GM12878 (cell line): ENCODE measurements around the gene TMEM235. TPM values are rescaled to one million over a fixed set of nuclear protein-coding genes. Genes with fewer than 3 reads are reported as not detected.

ENCODE experiments used
- ATAC-seq: fragments of 200-7000 bp; cut with Tn5 transposase; 3 replicates; pipeline ENCODE4 v1.9.1; 2020; ENCODE audit warnings: mild to moderate bottlenecking, moderate library complexity
- BruUV-seq: library from RNA; stranded (reverse); fragments of 400-500 nt; replicated peaks from 2 replicates; lab custom pipeline; 2021; lab: Mats Ljungman, UMichigan
- CTCF ChIA-PET: fragments of 300-600 bp; sonication (Branson Sonifier 250); formaldehyde crosslinking; extraction: SDS; loops from one replicate; lab custom pipeline; 2021; ENCODE audit warnings: inconsistent platforms; lab: Yijun Ruan, JAX
- POLR2A ChIA-PET: fragments of 350-600 bp; formaldehyde crosslinking; extraction: SDS; loops from one replicate; lab custom pipeline; 2021; ENCODE audit warnings: inconsistent platforms; lab: Charles Lee
- RAD21 ChIA-PET: fragments of 300-600 bp; sonication (Branson Sonifier 250); formaldehyde crosslinking; loops from one replicate; lab custom pipeline; 2023; ENCODE audit warnings: antibody characterized with exemption; ENCODE audit not compliant: unreplicated experiment; lab: Charles Lee
- SMC1A ChIA-PET: fragments of 300-600 bp; sonication (Branson Sonifier 250); formaldehyde crosslinking; loops from one replicate; lab custom pipeline; 2023; ENCODE audit not compliant: unreplicated experiment, uncharacterized antibody; lab: Charles Lee
- DNase-seq: peaks from one replicate; pipeline ENCODE4 v3.0.0-alpha.2; 2011; ENCODE audit warnings: low read depth, low spot score
- FAIRE-seq: peaks from 3 replicates; lab custom pipeline; 2011; peaks lifted over from hg19 to GRCh38; lab: Jason Lieb, UNC
- H2AFZ ChIP-seq: 2 replicates; pipeline ENCODE4 v1.6.0; 2011; ENCODE audit warnings: low read depth, low read length, control low read depth; ENCODE audit not compliant: control insufficient read depth
- H3K27ac ChIP-seq: 2 replicates; pipeline ENCODE4 v1.5.1; 2011; ENCODE audit warnings: control low read depth; ENCODE audit not compliant: control insufficient read depth, insufficient read depth
- H3K27me3 ChIP-seq, 2 experiments: replicated peaks in 1 of 2; 2 replicates each; pipeline versions ENCODE4 v1.6.0 to v1.6.1; 2011; ENCODE audit warnings: low read length in 1 of 2; ENCODE audit not compliant: control insufficient read depth in 2 of 2, insufficient read depth in 2 of 2
- H3K36me3 ChIP-seq, 2 experiments: 2 replicates each; pipeline ENCODE4 v1.5.1; 2011; ENCODE audit warnings: low read length in 1 of 2; ENCODE audit not compliant: control insufficient read depth in 2 of 2, insufficient read depth in 2 of 2
- H3K4me1 ChIP-seq: 2 replicates; pipeline ENCODE4 v1.6.1; 2011; ENCODE audit warnings: mild to moderate bottlenecking, low read length, moderate library complexity, mixed read lengths; ENCODE audit not compliant: control insufficient read depth, insufficient read depth
- H3K4me2 ChIP-seq: 2 replicates; pipeline ENCODE4 v1.6.0; 2011; ENCODE audit warnings: control low read depth; ENCODE audit not compliant: control insufficient read depth, insufficient read depth
- H3K4me3 ChIP-seq: fragments of 200-600 bp; sonication (generic); 2 replicates; pipeline ENCODE4 v1.5.1; 2016
- H3K79me2 ChIP-seq: 2 replicates; pipeline ENCODE4 v1.6.0; 2011; ENCODE audit warnings: low read length; ENCODE audit not compliant: control insufficient read depth, insufficient read depth
- H3K9ac ChIP-seq: 2 replicates; pipeline ENCODE4 v1.8.0; 2011; ENCODE audit warnings: low read length, control low read depth, mixed read lengths; ENCODE audit not compliant: control insufficient read depth, insufficient read depth
- H3K9me3 ChIP-seq: replicated peaks from 3 replicates; pipeline ENCODE4 v1.5.1; 2011; ENCODE audit warnings: mild to moderate bottlenecking, low read length; ENCODE audit not compliant: control insufficient read depth, insufficient read depth
- H4K20me1 ChIP-seq: 2 replicates; pipeline ENCODE4 v1.6.0; 2011; ENCODE audit not compliant: control insufficient read depth, insufficient read depth
- CEBPB ChIP-seq, 2 experiments: fragments of 150-350 bp in 1 of 2; IDR thresholded peaks; 2 replicates each; pipeline ENCODE4 v1.6.1; 2012 to 2014; ENCODE audit warnings: low read depth in 2 of 2, low read length in 2 of 2, borderline replicate concordance in 1 of 2, inconsistent platforms in 1 of 2
- ESRRA ChIP-seq: IDR thresholded peaks from 2 replicates; pipeline ENCODE4 v1.6.1; 2012; ENCODE audit warnings: mild to moderate bottlenecking, low read length, improper control_type of control experiment
- EZH2 ChIP-seq: IDR thresholded peaks from 2 replicates; pipeline ENCODE4 v1.6.1; 2012; ENCODE audit warnings: low read depth, mild to moderate bottlenecking, control low read depth, inconsistent platforms, low read length, borderline replicate concordance; ENCODE audit not compliant: control insufficient read depth
- GATAD2B ChIP-seq: fragments of 450-650 bp; conservative IDR thresholded peaks from 2 replicates; pipeline ENCODE4 v1.6.1; 2017; ENCODE audit warnings: low read depth, mild to moderate bottlenecking, moderate library complexity
- MTA3 ChIP-seq: IDR thresholded peaks from 2 replicates; pipeline ENCODE4 v1.6.1; 2012; ENCODE audit warnings: low read length, inconsistent platforms, borderline replicate concordance
- MXI1 ChIP-seq: fragments of 150-350 bp; IDR thresholded peaks from 2 replicates; pipeline ENCODE4 v1.6.1; 2011; ENCODE audit warnings: low read depth, mild to moderate bottlenecking, inconsistent platforms, low read length, improper control_type of control experiment
- RBBP5 ChIP-seq: fragments of 200-600 bp; sonication (generic); conservative IDR thresholded peaks from 2 replicates; pipeline ENCODE4 v1.6.1; 2016
- SMAD5 ChIP-seq: IDR thresholded peaks from 2 replicates; pipeline ENCODE4 v1.6.1; 2016; ENCODE audit warnings: antibody characterized with exemption, low read depth
- STAT1 ChIP-seq: fragments of 450-650 bp; conservative IDR thresholded peaks from 2 replicates; pipeline ENCODE4 v1.6.1; 2014; ENCODE audit warnings: antibody characterized with exemption, mild to moderate bottlenecking
- TAF1 ChIP-seq: IDR thresholded peaks from 2 replicates; pipeline ENCODE4 v1.6.1; 2011; ENCODE audit warnings: mild to moderate bottlenecking, low read depth, low read length, borderline replicate concordance
- TARDBP ChIP-seq: IDR thresholded peaks from 2 replicates; pipeline ENCODE4 v1.6.1; 2016; ENCODE audit warnings: borderline replicate concordance
- ZBTB33 ChIP-seq: fragments of 450-650 bp; IDR thresholded peaks from 2 replicates; pipeline ENCODE4 v1.6.1; 2017; ENCODE audit warnings: mild to moderate bottlenecking
- WGBS: methylation state at CpG from one replicate; pipeline ENCODE4 v1.1.6; 2016; ENCODE audit warnings: low lambda C conversion rate; ENCODE audit not compliant: insufficient replicate concordance, insufficient coverage; ENCODE audit errors: missing lambda C conversion rate; 5-methylcytosine and 5-hydroxymethylcytosine counted together
- in situ Hi-C: fragments of 300-500 bp; cut with MboI; formaldehyde crosslinking; loops from 9 replicates; pipeline ENCODE4 v1.14.3; 2018; ENCODE audit warnings: mixed read lengths
- intact Hi-C: fragments of 100-400 bp; cut with micrococcal nuclease; formaldehyde crosslinking; loops from one replicate; pipeline ENCODE4 v1.14.2; 2022; ENCODE audit not compliant: unreplicated experiment
- polyA plus RNA-seq, 11 experiments: library from polyadenylated mRNA; depleted of rRNA in 4 of 11; unstranded in 6 of 11; stranded (reverse) in 5 of 11; fragments of >200 nt; fragmentation: Nextera tagmentation in 4 of 11; fragmentation: Illumina TruSeq in 1 of 11; extraction: Ambion mirVana in 4 of 11; extraction: Trizol in 1 of 11; gene quantifications; 1 replicate in 1 of 11; 2 replicates in 10 of 11; pipeline versions ENCODE4 v1.2.1 to v1.2.3, GENCODE V29; 2011 to 2016; ENCODE audit warnings: inconsistent platforms in 2 of 11, missing spikeins in 2 of 11, low read depth in 1 of 11
- total RNA-seq, 4 experiments: library from RNA; depleted of rRNA in 3 of 4; stranded (reverse); fragments of >200 nt in 3 of 4; fragmentation: Illumina TruSeq in 1 of 4; extraction: Trizol in 1 of 4; gene quantifications; 2 replicates each; pipeline versions ENCODE4 v1.2.1 to v1.2.3, GENCODE V29; 2013 to 2021
- TF ChIP-seq, protein P1 (sequence below): IDR thresholded peaks from 2 replicates; pipeline ENCODE4 v1.6.1; 2011; ENCODE audit warnings: low read depth, mild to moderate bottlenecking, low read length, moderate library complexity, borderline replicate concordance; ENCODE audit errors: extremely low read depth

Gene TMEM235
- total and polyA plus RNA-seq, 10 of the 15 experiments (the other 5 are each of a cell fraction or from before 2014, with no cell fraction given), result not detected

GRCh38 chr17:78265121-78265520, 33.7 kb downstream of the TMEM235 start:
- ChIA-PET CTCF (no interaction called here), RAD21 (interaction anchor here (0.9 to 1.2 kb wide), 2 partner anchors 72 to 180 kb away, joined by 3 read pairs; no protein-coding TSS in a partner anchor), SMC1A (no interaction called here), POLR2A (no interaction called here)
- no peaks in the 10 kb centered on the region for H3K79me2 ChIP-seq
- no peak overlapping the region for H3K4me2 ChIP-seq
- H3K27me3 ChIP-seq, result no peaks in the 10 kb centered on the region; a peak in 1 of 4 replicates
- no peaks in the 10 kb centered on the region for H4K20me1 ChIP-seq
- no peaks in the 10 kb centered on the region for H3K9me3 ChIP-seq
- H3K4me1 ChIP-seq, result peaks cover 8% of the 10 kb centered on the region
- H2AFZ ChIP-seq, result no peak overlapping the region
- intact Hi-C loops, result no loop called here
- in situ Hi-C loops, result no loop called here
- no peak overlapping the region for H3K4me3 ChIP-seq
- TF ChIP-seq EZH2, result no peak
- no peak for TF ChIP-seq STAT1
- no peak for TF ChIP-seq MTA3
- TF ChIP-seq TAF1, result no peak
- TF ChIP-seq GATAD2B, result no peak
- TF ChIP-seq MXI1, result no peak
- TF ChIP-seq, protein P1, sequence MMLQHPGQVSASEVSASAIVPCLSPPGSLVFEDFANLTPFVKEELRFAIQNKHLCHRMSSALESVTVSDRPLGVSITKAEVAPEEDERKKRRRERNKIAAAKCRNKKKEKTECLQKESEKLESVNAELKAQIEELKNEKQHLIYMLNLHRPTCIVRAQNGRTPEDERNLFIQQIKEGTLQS, result no peak
- no peak for TF ChIP-seq CEBPB (IDR thresholded peaks at IDR 0.05; ENCODE audit: borderline replicate concordance in 1 of 2, low read depth in 2 of 2, low read length in 2 of 2)
- no peak for TF ChIP-seq ZBTB33
- TF ChIP-seq ESRRA, result no peak
- TF ChIP-seq RBBP5, result no peak
- no peak for TF ChIP-seq TARDBP
- TF ChIP-seq SMAD5, result no peak
- 64% methylated on average over 10 of the region's 10 CpGs for WGBS
- FAIRE-seq (no peak), ATAC-seq (no peak), DNase-seq (no peak)
- no TSS peak for BruUV-seq
- no peaks in the 10 kb centered on the region for H3K36me3 ChIP-seq
- H3K27ac ChIP-seq, result no peak overlapping the region
- no peak overlapping the region for H3K9ac ChIP-seq
